ENCODE results near the gene CEBPA. TPM values are rescaled to one million over a fixed set of nuclear protein-coding genes. Genes with fewer than 3 reads are reported as not detected.

The CEBPA gene
- total and polyA plus RNA-seq, 4 donors = 32.9 to 112 (median 82.7) TPM

GRCh38 chr19:33278023-33278402 lies 24.3 kb downstream of the CEBPA start:
- Histone ChIP-seq H3K4me3 (ENCODE audit: low read depth in 1 of 3, low read length in 3 of 3) (no peak overlapping the region), H3K27ac (ENCODE audit: low read depth in 1 of 2, low read length in 2 of 2) (peak overlapping the region; percentile 71 to 76)

GRCh38 chr19:33277434-33277833 lies 24.9 kb downstream of the CEBPA start:
- H3K4me3 ChIP-seq (ENCODE audit: low read depth in 1 of 3, low read length in 3 of 3) = no peak overlapping the region
- WGBS = 84% methylated on average over 12 of the region's 12 CpGs
- H3K4me1 ChIP-seq (ENCODE audit: control insufficient read depth in 4 of 4, insufficient read depth in 4 of 4, low read length in 3 of 4) = peaks cover 41 to 95% (median 72%) of the 10 kb centered on the region in 4 donors
- no peaks in the 10 kb centered on the region for H3K9me3 ChIP-seq (ENCODE audit: control insufficient read depth in 4 of 4, low read length in 3 of 4)
- no peaks in the 10 kb centered on the region for H3K27me3 ChIP-seq (ENCODE audit: control insufficient read depth in 4 of 4, insufficient read depth in 4 of 4, low read length in 3 of 4)
- TF ChIP-seq REST (IDR thresholded peaks at IDR 0.05) = no peak
- no peak for TF ChIP-seq HNF4G (IDR thresholded peaks at IDR 0.05)
- TF ChIP-seq TAF1 (conservative IDR thresholded peaks at IDR 0.05) = no peak
- TF ChIP-seq ATF3 (IDR thresholded peaks at IDR 0.05) = no peak
- no peak for TF ChIP-seq FOXA2 (IDR thresholded peaks at IDR 0.05)
- TF ChIP-seq ZBTB33 (IDR thresholded peaks at IDR 0.05) = no peak
- TF ChIP-seq YY1 (IDR thresholded peaks at IDR 0.05) = no peak
- TF ChIP-seq RXRA (IDR thresholded peaks at IDR 0.05) = no peak
- TF ChIP-seq SP1 (IDR thresholded peaks at IDR 0.05) = no peak
- no peak for TF ChIP-seq MAX (IDR thresholded peaks at IDR 0.05)
- no peak for TF ChIP-seq EGR1 (IDR thresholded peaks at IDR 0.05; ENCODE audit: low read depth in 2 of 2)
- TF ChIP-seq JUND (IDR thresholded peaks at IDR 0.05) = no peak
- TF ChIP-seq CTCF (IDR thresholded peaks at IDR 0.05; ENCODE audit: low read depth, low read length, missing input control) = no peak
- no peak for TF ChIP-seq RAD21 (IDR thresholded peaks at IDR 0.05)
- TF ChIP-seq NR2F2 (IDR thresholded peaks at IDR 0.05) = no peak
- TF ChIP-seq FOXA1 (IDR thresholded peaks at IDR 0.05) = no peak
- TF ChIP-seq GABPA (IDR thresholded peaks at IDR 0.05 in 1 of 2, conservative IDR thresholded peaks at IDR 0.05 in 1 of 2) = no peak
- no peak for TF ChIP-seq HNF4A (conservative IDR thresholded peaks at IDR 0.05)
- DNase-seq (ENCODE audit: low spot score) = no peak
- no peak overlapping the region for H3K9ac ChIP-seq (ENCODE audit: low read depth in 1 of 2, low read length in 2 of 2)
- H3K36me3 ChIP-seq (ENCODE audit: control insufficient read depth in 4 of 4, insufficient read depth in 3 of 4, low read depth in 1 of 4, low read length in 3 of 4) = no peaks in the 10 kb centered on the region
- peak overlapping the region in 1 of 2 donors; percentile 76 for H3K27ac ChIP-seq (ENCODE audit: low read depth in 1 of 2, low read length in 2 of 2)

More at GRCh38 chr19:33278023-33278402, 24.3 kb downstream of the CEBPA start:
- TF ChIP-seq MAX (IDR thresholded peaks at IDR 0.05) (no peak), HNF4G (IDR thresholded peaks at IDR 0.05) (no peak), YY1 (IDR thresholded peaks at IDR 0.05) (no peak), NR2F2 (IDR thresholded peaks at IDR 0.05) (no peak), GABPA (IDR thresholded peaks at IDR 0.05 in 1 of 2, conservative IDR thresholded peaks at IDR 0.05 in 1 of 2) (no peak)
- Histone ChIP-seq H3K27me3 (ENCODE audit: control insufficient read depth in 4 of 4, insufficient read depth in 4 of 4, low read length in 3 of 4) (no peaks in the 10 kb centered on the region), H3K9ac (ENCODE audit: low read depth in 1 of 2, low read length in 2 of 2) (no peak overlapping the region), H3K9me3 (ENCODE audit: control insufficient read depth in 4 of 4, low read length in 3 of 4) (no peaks in the 10 kb centered on the region), H3K36me3 (ENCODE audit: control insufficient read depth in 4 of 4, insufficient read depth in 3 of 4, low read depth in 1 of 4, low read length in 3 of 4) (no peaks in the 10 kb centered on the region), H3K4me1 (ENCODE audit: control insufficient read depth in 4 of 4, insufficient read depth in 4 of 4, low read length in 3 of 4) (peaks cover 41 to 97% (median 72%) of the 10 kb centered on the region in 4 donors)
- 62% methylated on average over 4 of the region's 4 CpGs for WGBS
- DNase-seq (ENCODE audit: low spot score) = no peak

Data from liver (tissue), 9 donors.